HG03342 (cell line): ENCODE data around the gene SLC27A6.
A peak's percentile ranks its signal among the peaks of the same experiment; 100 is the strongest.
"Not testable (repeated sequence)": the region's sequence is repeated elsewhere in the genome, so short reads cannot be mapped to it uniquely, and the experiment has no call there.

Experiments used
- ATAC-seq: cut with Tn5 transposase; IDR thresholded peaks from one replicate; pipeline ENCODE4 v1.9.1; 2021; ENCODE audit warnings: mild to moderate bottlenecking, moderate library complexity; ENCODE audit not compliant: unreplicated experiment

The SLC27A6 gene, protein sequence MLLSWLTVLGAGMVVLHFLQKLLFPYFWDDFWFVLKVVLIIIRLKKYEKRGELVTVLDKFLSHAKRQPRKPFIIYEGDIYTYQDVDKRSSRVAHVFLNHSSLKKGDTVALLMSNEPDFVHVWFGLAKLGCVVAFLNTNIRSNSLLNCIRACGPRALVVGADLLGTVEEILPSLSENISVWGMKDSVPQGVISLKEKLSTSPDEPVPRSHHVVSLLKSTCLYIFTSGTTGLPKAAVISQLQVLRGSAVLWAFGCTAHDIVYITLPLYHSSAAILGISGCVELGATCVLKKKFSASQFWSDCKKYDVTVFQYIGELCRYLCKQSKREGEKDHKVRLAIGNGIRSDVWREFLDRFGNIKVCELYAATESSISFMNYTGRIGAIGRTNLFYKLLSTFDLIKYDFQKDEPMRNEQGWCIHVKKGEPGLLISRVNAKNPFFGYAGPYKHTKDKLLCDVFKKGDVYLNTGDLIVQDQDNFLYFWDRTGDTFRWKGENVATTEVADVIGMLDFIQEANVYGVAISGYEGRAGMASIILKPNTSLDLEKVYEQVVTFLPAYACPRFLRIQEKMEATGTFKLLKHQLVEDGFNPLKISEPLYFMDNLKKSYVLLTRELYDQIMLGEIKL

DNA sequence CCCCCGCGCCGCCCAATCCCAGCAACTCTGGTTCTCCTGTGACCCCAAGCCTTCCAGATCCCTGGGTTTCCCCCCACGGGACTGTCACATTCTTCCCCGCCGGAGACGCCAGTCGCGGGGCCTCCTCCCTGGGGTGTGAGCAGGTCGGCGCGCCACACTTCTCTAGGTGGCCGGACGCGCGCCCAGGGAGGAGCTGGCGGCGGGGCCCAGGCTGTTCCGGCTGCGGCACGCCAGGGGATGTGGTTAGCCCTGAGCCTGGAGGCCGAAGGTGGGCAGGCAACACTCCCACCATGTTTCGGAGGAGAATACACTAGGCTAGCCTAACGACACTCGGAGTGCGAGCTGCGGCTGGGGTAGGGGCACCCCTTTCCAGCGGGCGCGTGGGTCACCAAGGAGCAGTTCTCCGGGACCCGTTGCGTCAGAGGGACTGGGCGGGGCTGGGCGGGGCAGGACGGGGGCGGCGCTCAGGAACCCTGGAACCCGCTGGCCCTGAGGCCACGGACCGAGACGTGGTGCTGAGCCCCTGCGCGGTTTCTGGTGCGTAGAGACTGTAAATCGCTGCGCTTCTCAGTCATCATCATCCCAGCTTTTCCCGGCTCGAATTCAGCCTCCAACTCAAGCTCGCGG is at the start of gene SLC27A6:
Gene SLC27A6, plus strand, starts transcription at position 478 of the 627 bp plus-strand sequence. CDS start 650 bp downstream, outside the sequence.
- ATAC-seq, result no peak

DNA sequence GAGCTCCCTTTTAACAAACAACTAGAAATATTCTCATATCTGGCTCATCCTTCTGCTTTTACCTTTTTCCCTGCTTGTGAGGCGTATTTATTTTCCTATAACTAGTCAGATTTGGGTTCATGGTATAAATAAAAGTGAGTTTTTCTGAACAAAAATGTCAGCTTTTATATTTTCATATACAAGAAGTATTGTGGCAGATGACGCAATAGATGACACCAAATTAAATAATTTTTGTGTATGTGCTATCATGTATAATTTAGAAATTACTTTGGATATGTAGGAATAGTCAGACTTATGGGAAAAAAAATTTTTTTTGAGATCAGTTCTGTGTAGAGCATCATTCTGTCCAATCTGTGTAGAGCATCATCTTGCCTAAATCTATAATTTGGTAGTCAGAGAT is 45.7 kb upstream of the SLC27A6 start:
- no peak for ATAC-seq

DNA sequence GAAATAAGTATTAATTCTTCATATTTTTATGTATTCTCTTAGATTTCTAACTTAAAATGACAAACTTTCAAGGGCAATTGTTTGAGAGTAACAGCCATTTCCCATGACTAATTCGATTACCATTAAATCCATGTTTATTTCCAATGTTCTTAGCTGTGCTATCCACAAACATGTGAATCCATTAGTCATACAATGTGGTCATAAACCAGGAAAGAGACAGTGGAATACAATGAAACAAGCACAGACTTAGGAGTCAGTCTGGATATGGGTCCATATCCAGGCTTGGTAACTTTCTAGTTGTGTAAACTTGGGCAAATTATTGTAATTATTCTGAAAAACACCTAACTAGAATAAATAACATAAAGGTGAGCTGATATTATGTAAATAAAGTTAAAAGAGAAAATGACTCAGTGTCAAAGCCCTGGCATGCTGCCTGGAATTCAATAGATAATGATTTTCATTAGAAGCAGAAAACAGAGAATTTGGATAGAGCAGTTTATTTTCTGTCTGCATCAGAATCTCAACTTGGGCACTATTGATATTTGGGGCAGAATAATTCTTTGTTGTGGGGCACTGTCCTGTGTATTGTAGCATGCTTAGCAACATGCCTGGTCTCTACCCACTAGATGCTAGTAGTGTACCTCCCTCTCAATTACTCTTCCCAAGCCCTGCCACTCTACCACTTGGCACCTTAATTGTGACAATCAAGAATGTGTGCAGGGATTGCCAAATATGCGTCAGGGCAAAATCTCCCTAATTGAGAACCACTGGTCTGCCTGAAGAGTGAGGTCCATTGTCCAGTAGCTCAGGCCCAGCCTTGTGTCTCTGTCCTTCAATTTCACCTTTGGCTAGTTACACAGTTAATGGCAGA is 44.7 kb upstream of the SLC27A6 start:
- ATAC-seq, result no peak

DNA sequence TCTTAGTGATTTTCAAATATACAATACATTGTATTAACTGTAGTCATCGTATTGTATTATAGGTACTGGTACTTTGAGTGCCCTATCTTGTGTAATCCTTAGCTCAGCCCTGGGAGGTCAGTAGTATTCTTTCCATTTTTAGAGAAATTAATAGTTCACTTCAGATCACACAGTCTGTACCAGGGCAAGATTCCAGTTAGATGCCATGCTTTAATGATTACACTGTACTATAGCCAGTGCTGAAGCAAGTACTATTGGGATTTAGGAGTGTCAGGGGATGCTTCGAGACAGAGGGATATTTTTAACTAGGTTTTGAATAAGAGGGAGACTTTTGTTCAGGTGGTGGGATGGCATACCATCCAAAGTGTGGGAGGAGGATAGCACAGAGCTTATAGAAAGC is 41.0 kb upstream of the SLC27A6 start:
- ATAC-seq, result no peak

DNA sequence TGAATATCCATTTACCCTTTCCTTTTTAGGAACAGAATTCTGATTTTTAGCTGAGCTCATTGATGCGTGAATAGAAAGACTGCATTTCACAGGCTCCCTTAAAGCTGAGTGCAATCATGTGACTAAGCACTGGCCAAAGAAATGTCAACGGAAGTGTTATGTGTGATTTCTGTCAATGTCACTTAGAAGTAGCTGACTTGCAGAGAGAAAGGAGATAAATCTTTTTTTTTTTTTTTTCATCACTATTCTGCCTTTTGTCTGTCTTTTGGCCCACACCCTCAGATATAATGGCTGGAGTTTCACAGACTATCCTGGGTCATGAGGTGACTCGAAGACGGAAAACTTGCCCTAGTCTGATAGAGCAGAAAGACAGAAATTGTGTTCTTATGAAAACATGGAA is 39.3 kb upstream of the SLC27A6 start:
- ATAC-seq, result no peak

DNA sequence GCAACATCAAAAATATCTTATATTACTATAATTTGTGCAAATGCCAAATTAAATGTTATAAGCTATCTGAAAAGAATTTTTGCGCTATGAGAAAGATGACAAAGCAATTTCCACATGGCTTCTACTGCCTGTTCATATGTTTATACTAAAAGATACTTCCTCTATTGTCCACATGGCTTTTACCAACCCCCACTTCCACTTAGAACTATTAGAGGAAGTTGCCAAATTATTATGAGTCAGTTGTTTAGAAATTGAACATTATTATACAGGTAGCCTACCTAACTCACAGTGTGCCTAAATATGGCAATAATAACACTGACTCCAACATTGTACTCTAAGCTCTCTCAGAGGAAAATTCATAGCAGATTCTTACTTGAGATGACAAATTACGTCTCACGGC is 37.6 kb upstream of the SLC27A6 start:
- peak; percentile 63 for ATAC-seq

DNA sequence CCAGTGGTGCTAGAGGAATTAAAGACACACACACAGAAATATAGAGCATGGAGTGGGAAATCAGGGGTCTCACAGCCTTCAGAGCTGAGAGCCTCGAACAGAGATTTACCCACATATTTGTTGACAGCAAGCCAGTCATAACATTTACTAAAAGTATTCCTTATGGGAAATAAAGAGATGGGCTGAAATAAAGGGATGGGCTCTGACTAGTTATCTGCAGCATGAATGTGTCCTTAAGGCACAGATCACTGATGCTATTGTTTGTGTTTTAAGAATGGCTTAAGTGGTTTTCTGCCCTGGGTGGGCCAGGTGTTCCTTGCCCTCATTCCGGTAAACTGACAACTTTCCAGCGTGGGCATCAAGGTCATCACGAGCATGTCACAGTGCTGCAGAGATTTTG is 33.1 kb upstream of the SLC27A6 start:
- ATAC-seq, result not testable (repeated sequence)

DNA sequence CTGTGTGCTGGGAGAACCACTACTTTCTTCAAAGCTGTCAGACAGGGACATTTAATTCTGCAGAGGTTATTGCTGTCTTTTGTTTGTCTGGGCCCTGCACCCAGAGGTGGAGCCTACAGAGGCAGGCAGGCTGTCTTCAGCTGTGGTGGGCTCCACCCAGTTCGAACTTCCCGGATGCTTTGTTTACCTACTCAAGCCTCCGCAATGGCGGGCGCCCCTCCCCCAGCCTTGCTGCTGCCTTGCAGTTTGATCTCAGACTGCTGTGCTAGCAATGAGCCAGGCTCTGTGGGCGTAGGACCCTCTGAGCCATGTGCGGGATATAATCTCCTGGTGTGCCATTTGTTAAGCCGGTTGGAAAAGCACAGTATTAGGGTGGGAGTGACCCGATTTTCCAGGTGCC is 22.2 kb upstream of the SLC27A6 start:
- ATAC-seq, result not testable (repeated sequence)

DNA sequence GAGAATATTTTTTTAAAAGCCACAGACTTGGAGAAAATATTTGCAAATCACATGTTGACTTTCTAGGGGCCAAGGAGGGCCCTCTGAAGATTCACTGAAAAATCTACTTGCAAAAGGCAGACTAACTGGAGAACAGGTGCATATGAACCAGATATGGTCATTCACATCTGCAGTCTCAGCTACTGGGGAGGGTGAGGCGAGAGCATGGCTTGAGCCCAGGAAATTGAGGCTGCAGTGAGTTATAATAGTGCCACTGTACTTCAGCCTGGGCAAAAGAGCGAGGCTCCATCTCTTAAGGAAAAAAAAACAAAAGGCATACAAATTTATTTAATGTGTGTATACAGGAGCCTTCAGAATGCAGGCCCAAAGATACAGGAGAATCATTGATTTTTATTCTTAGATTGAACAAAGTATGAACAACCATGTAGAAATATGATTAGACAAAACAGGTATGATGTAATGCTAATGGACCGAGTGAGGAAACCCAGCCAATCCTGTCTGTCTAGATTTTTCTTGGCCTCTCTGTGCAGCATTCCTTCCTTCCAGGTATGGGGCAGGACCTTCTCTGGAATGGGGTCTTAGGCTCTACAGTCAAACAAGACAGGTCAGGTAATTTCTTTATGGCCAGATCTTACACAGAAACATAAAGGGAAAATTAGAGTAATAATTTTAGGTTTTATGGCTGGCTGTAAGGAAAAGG is 15.3 kb upstream of the SLC27A6 start:
- no peak for ATAC-seq

DNA sequence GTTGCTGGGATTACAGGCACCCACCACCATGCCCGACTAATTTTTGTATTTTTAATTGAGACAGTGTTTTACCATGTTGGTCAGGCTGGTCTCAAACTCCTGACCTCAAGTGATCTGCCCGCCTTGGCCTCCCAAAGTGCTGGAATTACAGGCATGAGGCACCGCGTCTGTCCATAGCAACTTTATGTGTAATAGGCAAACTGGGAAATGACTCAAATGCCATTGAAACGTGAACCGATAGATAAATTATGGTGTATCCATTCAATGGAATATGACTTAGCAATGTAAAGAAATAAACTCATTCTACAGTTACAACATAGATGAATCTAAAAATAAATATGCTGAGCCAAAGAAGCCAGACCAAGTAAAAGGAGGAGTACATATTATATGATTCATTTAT is 14.0 kb upstream of the SLC27A6 start:
- ATAC-seq, result not testable (repeated sequence)

DNA sequence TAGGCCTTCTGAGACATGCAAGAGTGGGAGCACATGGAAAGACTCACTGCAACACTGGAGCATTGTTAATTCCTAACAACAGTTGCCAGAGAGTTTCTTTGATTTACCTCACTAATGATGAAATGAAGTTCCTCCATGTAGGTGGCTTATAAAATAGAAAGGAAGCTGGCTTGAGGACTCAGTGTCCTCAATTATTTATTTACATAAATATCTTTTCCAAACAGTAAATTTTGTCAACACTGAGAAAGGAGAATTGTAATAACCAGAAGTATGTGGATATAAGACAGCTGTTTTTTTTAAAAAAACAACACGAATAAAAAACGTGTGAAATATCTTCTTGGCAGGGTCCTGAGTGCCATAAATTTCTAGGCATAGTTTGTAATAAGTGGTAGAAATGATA is 9.1 kb upstream of the SLC27A6 start:
- no peak for ATAC-seq

DNA sequence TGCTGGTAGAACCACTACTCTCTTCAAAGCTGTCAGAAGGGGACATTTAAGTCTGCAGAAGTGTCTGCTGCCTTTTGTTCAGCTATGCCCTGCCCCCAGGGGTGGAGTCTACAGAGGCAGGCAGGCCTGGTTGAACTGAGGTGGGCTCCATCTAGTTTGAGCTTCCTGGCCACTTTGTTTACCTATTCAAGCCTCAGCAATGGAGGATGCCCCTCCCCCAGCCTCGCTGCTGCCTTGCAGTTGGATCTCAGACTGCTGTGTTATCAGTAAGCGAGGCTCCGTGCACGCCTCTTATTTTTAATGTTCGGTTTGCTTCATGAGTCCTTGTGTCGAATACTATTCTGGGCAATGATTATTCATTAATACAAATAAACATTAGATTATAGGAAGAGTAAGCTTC is 3.1 kb upstream of the SLC27A6 start:
- no peak for ATAC-seq

DNA sequence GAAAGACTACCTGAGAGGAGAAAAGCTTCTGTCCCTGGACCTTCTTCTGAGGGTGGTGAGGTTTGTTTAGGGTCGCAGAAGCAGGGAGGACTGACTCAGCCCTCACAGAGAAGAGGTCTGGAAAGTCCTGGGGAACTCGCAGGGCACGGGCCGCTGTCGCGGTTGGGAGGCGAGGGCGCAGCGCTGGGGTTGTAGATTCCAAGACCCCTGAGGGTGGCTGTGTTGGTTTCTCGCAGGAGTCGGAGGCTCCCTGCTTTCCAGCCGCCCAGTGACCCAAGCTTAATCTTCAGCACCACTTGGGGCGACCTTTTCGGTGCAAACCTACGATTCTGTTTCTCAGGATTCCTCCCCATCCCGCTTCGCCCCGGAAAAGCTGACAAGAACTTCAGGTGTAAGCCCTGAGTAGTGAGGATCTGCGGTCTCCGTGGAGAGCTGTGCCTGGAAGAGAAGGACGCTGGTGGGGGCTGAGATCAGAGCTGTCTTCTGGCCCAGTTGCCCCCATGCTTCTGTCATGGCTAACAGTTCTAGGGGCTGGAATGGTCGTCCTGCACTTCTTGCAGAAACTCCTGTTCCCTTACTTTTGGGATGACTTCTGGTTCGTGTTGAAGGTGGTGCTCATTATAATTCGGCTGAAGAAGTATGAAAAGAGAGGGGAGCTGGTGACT is 482 bp downstream of the SLC27A6 start:
- no peak for ATAC-seq

DNA sequence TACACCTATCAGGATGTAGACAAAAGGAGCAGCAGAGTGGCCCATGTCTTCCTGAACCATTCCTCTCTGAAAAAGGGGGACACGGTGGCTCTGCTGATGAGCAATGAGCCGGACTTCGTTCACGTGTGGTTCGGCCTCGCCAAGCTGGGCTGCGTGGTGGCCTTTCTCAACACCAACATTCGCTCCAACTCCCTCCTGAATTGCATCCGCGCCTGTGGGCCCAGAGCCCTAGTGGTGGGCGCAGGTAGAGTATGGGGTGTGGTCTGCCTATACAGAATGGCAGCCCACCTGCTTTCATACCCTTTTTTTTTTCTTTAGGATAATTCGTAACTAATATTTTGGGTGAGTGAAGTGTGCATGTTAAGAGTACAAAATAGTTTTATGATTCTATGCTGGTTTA is 1.1 kb downstream of the SLC27A6 start:
- ATAC-seq, result no peak

DNA sequence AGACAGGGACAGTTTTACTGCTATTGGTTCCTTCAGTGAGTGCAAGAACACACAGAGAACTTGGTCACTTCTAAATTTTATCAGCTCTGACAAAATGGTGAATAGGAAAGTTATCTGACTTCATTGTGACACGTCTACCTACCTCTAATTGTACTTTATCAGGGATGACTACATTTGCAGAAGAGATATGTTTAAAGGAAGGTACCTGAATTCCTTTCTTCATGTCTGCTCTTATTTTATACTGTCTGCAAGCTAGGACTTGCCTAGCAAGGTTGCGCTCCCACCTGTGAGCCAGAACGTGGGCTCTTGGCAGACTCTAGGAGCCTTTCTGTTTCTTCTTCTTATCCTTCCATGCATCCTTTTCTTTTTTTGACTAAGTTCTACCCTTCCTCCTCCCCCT is 1.6 kb downstream of the SLC27A6 start:
- no peak for ATAC-seq

DNA sequence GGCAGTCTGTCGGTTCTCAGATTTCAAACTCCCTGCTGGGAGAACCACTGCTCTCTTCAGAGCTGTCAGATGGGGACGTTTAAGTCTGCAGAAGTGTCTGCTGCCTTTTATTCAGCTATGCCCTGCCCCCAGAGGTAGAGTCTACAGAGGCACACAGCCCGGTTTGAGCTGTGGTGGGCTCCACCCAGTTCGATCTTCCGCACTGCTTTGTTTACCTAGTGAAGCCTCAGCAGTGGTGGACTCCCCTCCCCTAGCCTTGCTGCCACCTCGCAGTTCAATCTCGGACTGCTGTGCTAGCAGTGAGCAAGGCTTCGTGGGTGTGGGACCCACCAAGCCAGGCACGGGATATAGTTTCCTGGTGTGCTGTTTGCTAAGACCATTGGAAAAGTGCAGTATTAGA is 8.0 kb downstream of the SLC27A6 start:
- ATAC-seq, result no peak

DNA sequence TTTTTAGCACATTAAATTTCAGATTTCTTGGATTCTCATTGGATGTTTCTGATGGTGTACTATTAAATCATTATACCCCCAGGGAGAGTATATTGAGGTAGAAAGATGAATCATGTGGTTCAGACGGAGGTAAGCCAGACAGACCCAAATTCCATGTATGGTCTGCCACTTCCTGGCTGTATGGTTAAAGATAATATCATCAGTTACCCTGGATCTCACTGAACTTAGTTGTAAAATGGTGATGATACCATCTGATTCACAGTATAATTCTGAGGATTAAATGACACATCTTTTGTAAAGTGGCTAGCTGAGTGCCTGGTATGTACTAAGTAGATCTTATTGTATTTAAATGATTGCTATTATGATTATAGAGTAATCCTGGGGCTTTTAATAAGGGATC is 9.3 kb downstream of the SLC27A6 start:
- ATAC-seq, result no peak

DNA sequence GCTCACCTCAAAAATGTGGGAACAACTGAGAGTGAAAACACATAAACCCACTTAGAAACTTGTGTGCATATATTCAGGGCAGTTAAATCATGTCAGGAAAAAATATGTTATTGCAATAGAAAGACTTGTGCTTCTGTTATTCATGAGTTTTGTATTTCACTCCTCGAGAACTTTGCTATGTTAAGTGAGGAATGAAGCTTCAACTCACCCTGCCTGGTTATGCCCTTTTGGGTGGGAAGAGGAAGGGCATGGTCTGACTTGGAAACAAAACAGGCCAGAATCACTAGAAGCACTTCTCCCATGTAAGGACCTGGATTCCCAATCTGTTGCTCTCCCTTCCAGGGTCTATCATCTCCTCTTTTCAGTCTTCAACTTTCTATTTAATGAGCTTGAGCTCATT is 14.5 kb downstream of the SLC27A6 start:
- no peak for ATAC-seq

DNA sequence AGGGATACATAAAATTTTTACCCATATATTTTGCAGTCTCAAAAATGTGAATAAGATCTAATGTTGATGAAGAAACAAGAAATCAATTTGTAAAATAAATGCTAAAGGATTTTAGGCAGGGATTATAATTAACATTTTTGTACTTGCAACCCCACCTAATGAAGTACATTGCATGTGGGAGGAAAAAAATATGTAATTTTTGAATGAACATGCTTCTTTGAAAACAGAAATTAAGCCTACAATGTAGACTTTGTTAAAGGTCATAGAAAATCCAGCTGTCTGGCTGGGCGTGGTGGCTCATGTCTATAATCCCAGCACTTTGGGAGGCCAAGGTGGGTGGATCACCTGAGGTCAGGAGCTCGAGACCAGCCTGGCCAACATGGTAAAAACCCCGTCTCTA is 15.6 kb downstream of the SLC27A6 start:
- no peak for ATAC-seq

DNA sequence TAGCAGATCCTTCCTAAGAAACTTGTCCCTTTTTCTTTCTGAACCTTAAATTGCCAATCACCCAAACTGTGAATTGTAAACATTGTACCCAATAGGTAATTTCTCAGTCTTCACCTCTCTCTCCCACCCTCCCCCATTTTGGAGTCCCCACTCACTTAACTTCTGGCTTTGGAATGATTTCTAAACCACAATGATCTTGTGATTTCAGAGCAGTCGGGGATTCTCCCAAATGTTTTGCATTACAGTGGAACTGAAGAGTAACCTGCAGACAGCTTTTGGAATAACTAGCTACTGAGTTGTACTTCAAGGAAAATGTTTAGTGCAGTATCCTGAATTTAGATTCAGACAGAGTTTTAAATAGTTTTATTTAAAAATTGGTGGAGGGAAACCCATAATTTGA is 19.2 kb downstream of the SLC27A6 start:
- no peak for ATAC-seq
